Fibroblast of lung (primary cell): ENCODE measurements around the gene CASKIN1. TPM values are rescaled to one million over a fixed set of nuclear protein-coding genes. Genes with fewer than 3 reads are reported as not detected.

Source experiments
- DNase-seq, 2 donors: peaks; one replicate each; pipeline versions ENCODE4 v3.0.0 to v3.0.0-alpha.2; 2010; ENCODE audit warnings: low read depth in 2 of 2
- H2AFZ ChIP-seq: 2 replicates; pipeline ENCODE4 v1.5.1; 2012; ENCODE audit warnings: low read length, control low read depth, inconsistent platforms
- H3K27ac ChIP-seq: 2 replicates; pipeline ENCODE4 v1.5.1; 2011; ENCODE audit warnings: low read length, control low read depth; ENCODE audit not compliant: insufficient read depth
- H3K27me3 ChIP-seq: 2 replicates; pipeline ENCODE4 v1.5.1; 2011; ENCODE audit warnings: mild to moderate bottlenecking, low read length; ENCODE audit not compliant: control insufficient read depth, insufficient read depth
- H3K36me3 ChIP-seq: 2 replicates; pipeline ENCODE4 v1.5.1; 2011; ENCODE audit warnings: low read length; ENCODE audit not compliant: control insufficient read depth, insufficient read depth
- H3K4me1 ChIP-seq: 2 replicates; pipeline ENCODE4 v1.5.1; 2011; ENCODE audit warnings: low read length; ENCODE audit not compliant: control insufficient read depth, insufficient read depth; ENCODE audit errors: extremely low read depth
- H3K4me2 ChIP-seq: 2 replicates; pipeline ENCODE4 v1.5.1; 2011; ENCODE audit warnings: low read length, control low read depth; ENCODE audit not compliant: insufficient read depth; ENCODE audit errors: extremely low read depth
- H3K4me3 ChIP-seq, 4 experiments: fragments of 200-600 bp in 1 of 4; sonication (generic) in 1 of 4; replicated peaks in 1 of 4; 2 replicates each; pipeline ENCODE4 v1.5.1; 2011 to 2016; ENCODE audit warnings: low read length in 4 of 4, low read depth in 3 of 4, mild to moderate bottlenecking in 3 of 4, control low read depth in 2 of 4, inconsistent platforms in 1 of 4, mixed read lengths in 1 of 4; ENCODE audit not compliant: insufficient read depth in 1 of 4; ENCODE audit errors: control extremely low read depth in 1 of 4
- H3K79me2 ChIP-seq: 2 replicates; pipeline ENCODE4 v1.5.1; 2012; ENCODE audit warnings: mild to moderate bottlenecking, low read length, inconsistent platforms; ENCODE audit not compliant: control insufficient read depth, insufficient read depth
- H3K9ac ChIP-seq: 2 replicates; pipeline ENCODE4 v1.5.1; 2011; ENCODE audit warnings: mild to moderate bottlenecking, low read length, control low read depth; ENCODE audit not compliant: insufficient read depth
- H3K9me3 ChIP-seq: 2 replicates; pipeline ENCODE4 v1.5.1; 2012; ENCODE audit warnings: low read depth, low read length; ENCODE audit not compliant: control insufficient read depth, insufficient read depth
- H4K20me1 ChIP-seq: 2 replicates; pipeline ENCODE4 v1.5.1; 2011; ENCODE audit warnings: low read length; ENCODE audit not compliant: control insufficient read depth, insufficient read depth; ENCODE audit errors: extremely low read depth
- EZH2 ChIP-seq: IDR thresholded peaks from 2 replicates; pipeline ENCODE4 v1.5.1; 2012; ENCODE audit warnings: low read length, control low read depth, mild to moderate bottlenecking; ENCODE audit errors: missing control alignments
- polyA plus RNA-seq, 2 donors: library from polyadenylated mRNA; depleted of rRNA in 1 of 2; stranded (reverse) in 1 of 2; unstranded in 1 of 2; fragments of >200 nt; gene quantifications; 2 replicates each; pipeline ENCODE4 v1.2.1, GENCODE V29; 2011 to 2012; ENCODE audit warnings: missing spikeins in 1 of 2
- total RNA-seq: library from RNA; depleted of rRNA; stranded (reverse); fragments of >200 nt; gene quantifications from 2 replicates; pipeline ENCODE4 v1.2.1, GENCODE V29; 2014
- TF ChIP-seq, protein P1 (sequence below), 2 donors: IDR thresholded peaks in 1 of 2; conservative IDR thresholded peaks in 1 of 2; 1 replicate in 1 of 2; 2 replicates in 1 of 2; pipeline ENCODE4 v1.5.1; 2011 to 2012; ENCODE audit warnings: low read length in 2 of 2, control low read depth in 1 of 2, inconsistent platforms in 1 of 2, low read depth in 1 of 2, mild to moderate bottlenecking in 1 of 2

The CASKIN1 gene
- total and polyA plus RNA-seq, 2 donors (not counting 1 experiment from before 2014, with no cell fraction given), result 0.01 to 0.17 TPM

DNA sequence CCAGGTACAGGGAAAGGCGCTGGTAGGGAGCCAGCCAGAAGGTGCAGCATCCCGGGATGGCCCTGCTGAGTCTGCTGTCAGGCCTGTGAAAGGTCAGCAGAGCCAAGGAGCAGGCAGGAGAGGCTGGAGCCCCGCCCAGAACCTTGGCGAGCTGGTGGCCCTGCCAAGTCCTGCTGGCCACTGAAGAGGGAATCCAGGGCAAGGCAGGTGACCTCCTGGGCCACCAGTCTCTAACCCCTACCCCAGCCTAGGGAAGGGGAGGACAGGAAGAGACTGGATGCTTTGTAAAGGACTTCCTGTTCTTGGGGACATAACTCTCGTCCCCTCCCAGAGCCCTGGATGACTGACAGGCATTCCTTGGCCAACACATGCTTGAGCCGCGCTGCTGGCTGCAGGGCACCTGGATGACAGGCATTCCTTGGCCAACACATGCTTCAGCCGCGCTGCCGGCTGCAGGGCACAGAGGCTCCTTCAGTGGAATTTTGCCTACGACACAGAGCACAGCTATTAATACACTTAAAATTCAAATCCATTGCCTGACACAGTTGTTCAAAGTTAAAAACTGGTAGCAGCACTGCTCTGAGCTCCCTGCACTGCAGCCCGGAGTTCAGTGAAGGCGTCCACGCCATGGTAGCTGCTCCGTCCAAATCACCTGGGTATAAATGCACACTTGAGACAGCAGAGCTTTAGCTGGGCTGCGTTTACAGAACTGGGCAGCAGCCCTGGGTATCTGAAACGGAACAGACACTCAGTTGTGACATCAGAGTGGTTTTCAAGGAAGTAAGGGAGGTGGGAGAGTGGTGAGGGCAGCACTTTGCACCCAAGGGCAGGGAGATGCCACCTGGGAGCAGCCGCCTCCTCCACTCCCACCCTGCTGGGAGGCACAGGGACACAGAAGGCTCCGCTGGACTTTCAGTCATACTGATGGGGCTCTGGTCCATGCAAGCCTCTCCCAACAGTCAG is 16.2 kb upstream of the CASKIN1 start:
- Histone ChIP-seq H3K27ac (no peak overlapping the region), H3K4me1 (peaks cover 7% of the 10 kb centered on the region), H3K27me3 (no peaks in the 10 kb centered on the region), H2AFZ (no peak overlapping the region), H4K20me1 (no peaks in the 10 kb centered on the region), H3K79me2 (peaks cover 18% of the 10 kb centered on the region), H3K4me3 (peak overlapping the region; percentile 52 to 73 (median 66)), H3K4me2 (peak overlapping the region; percentile 77), H3K9me3 (no peaks in the 10 kb centered on the region), H3K9ac (no peak overlapping the region), H3K36me3 (peaks cover 19% of the 10 kb centered on the region)
- DNase-seq, result no peak
- TF ChIP-seq, protein P1, sequence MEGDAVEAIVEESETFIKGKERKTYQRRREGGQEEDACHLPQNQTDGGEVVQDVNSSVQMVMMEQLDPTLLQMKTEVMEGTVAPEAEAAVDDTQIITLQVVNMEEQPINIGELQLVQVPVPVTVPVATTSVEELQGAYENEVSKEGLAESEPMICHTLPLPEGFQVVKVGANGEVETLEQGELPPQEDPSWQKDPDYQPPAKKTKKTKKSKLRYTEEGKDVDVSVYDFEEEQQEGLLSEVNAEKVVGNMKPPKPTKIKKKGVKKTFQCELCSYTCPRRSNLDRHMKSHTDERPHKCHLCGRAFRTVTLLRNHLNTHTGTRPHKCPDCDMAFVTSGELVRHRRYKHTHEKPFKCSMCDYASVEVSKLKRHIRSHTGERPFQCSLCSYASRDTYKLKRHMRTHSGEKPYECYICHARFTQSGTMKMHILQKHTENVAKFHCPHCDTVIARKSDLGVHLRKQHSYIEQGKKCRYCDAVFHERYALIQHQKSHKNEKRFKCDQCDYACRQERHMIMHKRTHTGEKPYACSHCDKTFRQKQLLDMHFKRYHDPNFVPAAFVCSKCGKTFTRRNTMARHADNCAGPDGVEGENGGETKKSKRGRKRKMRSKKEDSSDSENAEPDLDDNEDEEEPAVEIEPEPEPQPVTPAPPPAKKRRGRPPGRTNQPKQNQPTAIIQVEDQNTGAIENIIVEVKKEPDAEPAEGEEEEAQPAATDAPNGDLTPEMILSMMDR (conservative IDR thresholded peaks at IDR 0.05 in 1 of 2, IDR thresholded peaks at IDR 0.05 in 1 of 2; ENCODE audit: low read depth in 1 of 2, low read length in 2 of 2), result no peak
- no peak for TF ChIP-seq EZH2

DNA sequence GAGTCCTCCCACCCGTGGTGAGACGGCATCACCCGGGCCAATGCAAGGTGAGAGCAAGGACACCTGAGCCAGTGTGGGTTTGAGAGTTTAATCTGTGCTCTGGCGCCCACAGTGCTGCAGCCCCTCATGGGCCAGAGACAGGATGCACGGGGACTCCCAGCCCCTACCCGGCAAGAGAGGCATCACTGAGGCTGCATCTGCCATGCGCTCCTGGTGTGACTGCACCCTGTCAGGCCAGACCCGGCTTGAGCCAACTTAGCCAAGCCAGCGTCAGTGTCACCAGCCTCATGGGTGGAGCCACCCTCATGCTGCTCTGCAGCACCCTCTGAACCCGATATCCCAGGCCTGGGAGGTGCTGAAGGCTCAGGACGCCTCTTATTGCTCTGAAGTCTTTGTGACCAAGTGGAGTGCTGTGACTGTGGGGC is 15.5 kb upstream of the CASKIN1 start:
- Histone ChIP-seq H3K4me2 (no peak overlapping the region), H3K4me1 (peaks cover 7% of the 10 kb centered on the region), H3K79me2 (peaks cover 18% of the 10 kb centered on the region), H3K36me3 (peaks cover 23% of the 10 kb centered on the region), H3K4me3 (no peak overlapping the region), H3K27me3 (no peaks in the 10 kb centered on the region), H4K20me1 (no peaks in the 10 kb centered on the region), H2AFZ (no peak overlapping the region), H3K9me3 (no peaks in the 10 kb centered on the region), H3K27ac (no peak overlapping the region), H3K9ac (no peak overlapping the region)
- DNase-seq, result no peak
- TF ChIP-seq, protein P1 (conservative IDR thresholded peaks at IDR 0.05 in 1 of 2, IDR thresholded peaks at IDR 0.05 in 1 of 2; ENCODE audit: low read depth in 1 of 2, low read length in 2 of 2), result no peak
- no peak for TF ChIP-seq EZH2

DNA sequence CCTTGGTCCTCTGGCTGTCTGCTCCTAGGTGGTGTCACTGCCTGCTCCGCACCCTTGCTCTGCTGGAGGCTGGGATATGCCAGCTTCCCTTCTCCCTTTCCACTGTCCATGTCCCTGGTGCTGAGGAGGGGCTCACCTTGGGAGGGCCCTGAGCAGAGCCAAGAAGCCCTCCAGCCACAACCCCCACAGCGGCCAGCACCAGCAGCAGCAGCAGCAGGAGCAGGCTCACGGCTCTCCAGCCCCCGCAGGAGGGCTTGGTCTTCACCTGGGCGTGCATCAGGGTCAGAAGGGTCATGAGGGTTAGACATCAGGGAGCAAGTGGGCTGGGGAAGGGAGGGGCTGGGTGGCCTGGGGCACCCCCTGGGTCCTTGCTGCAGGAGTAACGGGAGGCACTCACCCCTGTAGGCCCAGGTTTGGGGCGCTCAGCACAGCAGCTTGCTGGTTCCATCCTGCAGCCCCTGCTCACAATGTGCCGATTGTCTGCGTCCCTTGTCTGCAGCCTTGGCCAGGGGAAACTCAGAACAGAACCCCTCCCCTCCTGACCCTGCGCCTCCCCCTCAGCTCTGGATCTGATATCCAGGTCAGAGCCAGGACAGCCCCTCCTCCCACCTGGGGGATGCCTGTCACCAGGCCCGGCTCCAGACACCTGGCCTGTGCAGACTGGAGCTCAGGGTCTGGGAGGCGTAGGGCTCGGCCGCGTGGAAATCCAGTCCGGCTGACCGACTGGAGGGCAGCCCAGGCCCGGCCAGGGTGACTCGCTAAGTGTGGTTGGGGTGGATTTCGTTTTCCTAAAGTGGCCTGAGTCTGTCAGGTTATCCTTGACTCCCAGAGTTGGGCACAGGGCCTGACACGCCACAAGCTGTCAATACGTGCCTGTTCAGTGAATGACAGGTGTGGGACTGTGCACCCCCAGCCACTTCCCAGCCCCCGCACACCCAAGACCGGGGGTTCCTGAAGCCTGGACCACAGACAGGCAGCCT is 14.3 kb upstream of the CASKIN1 start, which contains the start of gene BRICD5:
Gene BRICD5 (minus strand): TSS at position 478 of the 980 bp plus-strand sequence. CDS start 30 bp downstream, at position 448.
- Histone ChIP-seq H3K4me2 (no peak within 1 kb of the TSS), H3K27me3 (no peaks in the 10 kb centered on the region), H3K36me3 (peaks cover 27% of the 10 kb centered on the region), H3K4me1 (peaks cover 9% of the 10 kb centered on the region), H3K4me3 (no peak within 1 kb of the TSS), H3K79me2 (peaks cover 25% of the 10 kb centered on the region), H4K20me1 (no peaks in the 10 kb centered on the region), H2AFZ (no peak within 1 kb of the TSS), H3K9me3 (no peaks in the 10 kb centered on the region), H3K27ac (no peak within 1 kb of the TSS), H3K9ac (no peak within 1 kb of the TSS)
- DNase-seq, result peak; percentile 20
- TF ChIP-seq, protein P1 (conservative IDR thresholded peaks at IDR 0.05 in 1 of 2, IDR thresholded peaks at IDR 0.05 in 1 of 2; ENCODE audit: low read depth in 1 of 2, low read length in 2 of 2), result no peak
- TF ChIP-seq EZH2, result no peak
